HG03469 (cell line): ENCODE results near the gene INHBA.
A peak's percentile ranks its signal among the peaks of the same experiment; 100 is the strongest.

Experiments
- ATAC-seq: cut with Tn5 transposase; IDR thresholded peaks from one replicate; pipeline ENCODE4 v1.9.1; 2021; ENCODE audit warnings: mild to moderate bottlenecking, moderate library complexity, moderate number of reproducible peaks; ENCODE audit not compliant: unreplicated experiment

INHBA gene

GRCh38 chr7:41702635-41703371, at the start of gene INHBA:
INHBA (minus strand) TSS chr7:41703090; CDS start chr7:41700374, 2,716 bp downstream.
- no peak for ATAC-seq

GRCh38 chr7:41752615-41753014, 49.7 kb upstream of the INHBA start:
- ATAC-seq: no peak

- ATAC-seq: no peak
These were observed 48.0 kb upstream of the INHBA start for GRCh38 chr7:41750661-41751540.

GRCh38 chr7:41747961-41748360, 45.1 kb upstream of the INHBA start:
- ATAC-seq: no peak

GRCh38 chr7:41745451-41745850, 42.6 kb upstream of the INHBA start:
- no peak for ATAC-seq

GRCh38 chr7:41744161-41744560, 41.3 kb upstream of the INHBA start:
- no peak for ATAC-seq

- no peak for ATAC-seq
These were observed 39.6 kb upstream of the INHBA start for GRCh38 chr7:41742401-41743020.

- ATAC-seq: no peak
These were observed 35.9 kb upstream of the INHBA start for GRCh38 chr7:41738806-41739205.

- ATAC-seq: no peak
These were observed 35.4 kb upstream of the INHBA start for GRCh38 chr7:41738336-41738735.

GRCh38 chr7:41735206-41735605, 32.3 kb upstream of the INHBA start:
- no peak for ATAC-seq

- ATAC-seq: no peak
These were observed 30.0 kb upstream of the INHBA start for GRCh38 chr7:41732843-41733306.

GRCh38 chr7:41732436-41732785, 29.5 kb upstream of the INHBA start:
- no peak for ATAC-seq

- peak; percentile 90 for ATAC-seq
These were observed 28.9 kb upstream of the INHBA start for GRCh38 chr7:41731493-41732435.

- ATAC-seq: no peak
These were observed 27.8 kb upstream of the INHBA start for GRCh38 chr7:41730668-41731067.

GRCh38 chr7:41730161-41730560, 27.3 kb upstream of the INHBA start:
- ATAC-seq: no peak

- no peak for ATAC-seq
These were observed 26.2 kb upstream of the INHBA start for GRCh38 chr7:41729059-41729458.

- no peak for ATAC-seq
These were observed 22.1 kb upstream of the INHBA start for GRCh38 chr7:41725013-41725412.

- ATAC-seq: no peak
These were observed 18.0 kb upstream of the INHBA start for GRCh38 chr7:41720886-41721285.

- no peak for ATAC-seq
These were observed 17.2 kb upstream of the INHBA start for GRCh38 chr7:41720046-41720445.

GRCh38 chr7:41716691-41717090, 13.8 kb upstream of the INHBA start:
- ATAC-seq: no peak
